ENCODE results near the gene EXOC1. TPM values are rescaled to one million over a fixed set of nuclear protein-coding genes. Genes with fewer than 3 reads are reported as not detected.

The EXOC1 gene
- total RNA-seq, 1 donor from 2014 or later = 31.9 TPM

DNA sequence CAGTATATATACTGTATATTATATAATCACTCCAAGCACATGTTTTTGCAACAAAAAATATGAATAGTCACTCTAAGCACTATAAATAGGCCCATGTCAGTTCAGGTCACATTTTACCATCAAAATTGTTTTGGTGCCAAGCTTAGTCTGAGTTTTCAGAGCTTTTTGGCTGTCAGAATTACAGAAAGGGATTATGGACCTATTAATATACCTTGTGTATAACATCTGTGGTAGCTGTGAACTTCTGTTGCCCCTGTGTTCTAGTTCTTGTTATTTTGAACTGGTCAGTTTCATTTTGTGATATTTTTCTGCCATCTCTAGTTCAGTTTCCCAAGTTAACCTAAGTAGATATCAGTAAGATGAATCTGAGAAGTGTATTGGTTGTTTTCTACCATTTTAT, 22.9 kb downstream of the EXOC1 start:
- H3K9me3 ChIP-seq = no peaks in the 10 kb centered on the region
- peaks cover 0 to 58% of the 10 kb centered on the region in 2 donors for H3K36me3 ChIP-seq
- no peaks in the 10 kb centered on the region for H3K27me3 ChIP-seq
- no peak for DNase-seq (ENCODE audit: extremely low spot score in 2 of 2)
- intact Hi-C loops (cut with DNase I) = no loop called here
- no peak overlapping the region for H3K4me3 ChIP-seq
- no peak overlapping the region for H3K27ac ChIP-seq
- TF ChIP-seq POLR2AphosphoS5 (IDR thresholded peaks at IDR 0.05; ENCODE audit: insufficient read depth in 1 of 2, low read depth in 1 of 2) = no peak
- TF ChIP-seq POLR2A (IDR thresholded peaks at IDR 0.05) = no peak
- TF ChIP-seq, protein P1, sequence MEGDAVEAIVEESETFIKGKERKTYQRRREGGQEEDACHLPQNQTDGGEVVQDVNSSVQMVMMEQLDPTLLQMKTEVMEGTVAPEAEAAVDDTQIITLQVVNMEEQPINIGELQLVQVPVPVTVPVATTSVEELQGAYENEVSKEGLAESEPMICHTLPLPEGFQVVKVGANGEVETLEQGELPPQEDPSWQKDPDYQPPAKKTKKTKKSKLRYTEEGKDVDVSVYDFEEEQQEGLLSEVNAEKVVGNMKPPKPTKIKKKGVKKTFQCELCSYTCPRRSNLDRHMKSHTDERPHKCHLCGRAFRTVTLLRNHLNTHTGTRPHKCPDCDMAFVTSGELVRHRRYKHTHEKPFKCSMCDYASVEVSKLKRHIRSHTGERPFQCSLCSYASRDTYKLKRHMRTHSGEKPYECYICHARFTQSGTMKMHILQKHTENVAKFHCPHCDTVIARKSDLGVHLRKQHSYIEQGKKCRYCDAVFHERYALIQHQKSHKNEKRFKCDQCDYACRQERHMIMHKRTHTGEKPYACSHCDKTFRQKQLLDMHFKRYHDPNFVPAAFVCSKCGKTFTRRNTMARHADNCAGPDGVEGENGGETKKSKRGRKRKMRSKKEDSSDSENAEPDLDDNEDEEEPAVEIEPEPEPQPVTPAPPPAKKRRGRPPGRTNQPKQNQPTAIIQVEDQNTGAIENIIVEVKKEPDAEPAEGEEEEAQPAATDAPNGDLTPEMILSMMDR (IDR thresholded peaks at IDR 0.05) = no peak
- no peaks in the 10 kb centered on the region for H3K4me1 ChIP-seq

DNA sequence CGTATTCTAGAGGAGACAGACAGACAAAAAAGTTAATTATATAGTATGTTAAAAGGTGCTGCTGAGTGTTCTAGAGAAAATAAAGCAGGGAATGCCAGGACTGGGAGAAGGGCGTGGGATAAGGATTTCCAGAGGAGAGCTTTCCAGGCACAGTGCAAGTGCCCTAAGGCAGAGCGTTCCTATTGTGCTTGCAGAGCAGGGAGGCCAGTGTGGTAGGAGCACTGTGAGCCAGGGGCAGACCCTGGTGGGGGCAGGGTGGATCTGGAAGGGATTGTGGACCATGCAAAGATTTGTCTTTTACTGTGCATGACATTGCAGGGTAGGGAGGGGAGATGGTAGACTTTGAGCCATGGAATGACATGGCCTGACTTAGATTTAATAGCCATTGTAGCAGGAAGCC, 25.8 kb downstream of the EXOC1 start:
- no peak for TF ChIP-seq POLR2A (IDR thresholded peaks at IDR 0.05)
- no peak for TF ChIP-seq POLR2AphosphoS5 (IDR thresholded peaks at IDR 0.05; ENCODE audit: insufficient read depth in 1 of 2, low read depth in 1 of 2)
- TF ChIP-seq, protein P1 (IDR thresholded peaks at IDR 0.05) = no peak
- no peak overlapping the region for H3K27ac ChIP-seq
- H3K4me1 ChIP-seq = no peaks in the 10 kb centered on the region
- H3K27me3 ChIP-seq = no peaks in the 10 kb centered on the region
- H3K36me3 ChIP-seq = peaks cover 0 to 44% of the 10 kb centered on the region in 2 donors
- no peak for DNase-seq (ENCODE audit: extremely low spot score in 2 of 2)
- no peak overlapping the region for H3K4me3 ChIP-seq
- H3K9me3 ChIP-seq = no peaks in the 10 kb centered on the region
- intact Hi-C loops (cut with DNase I) = no loop called here

DNA sequence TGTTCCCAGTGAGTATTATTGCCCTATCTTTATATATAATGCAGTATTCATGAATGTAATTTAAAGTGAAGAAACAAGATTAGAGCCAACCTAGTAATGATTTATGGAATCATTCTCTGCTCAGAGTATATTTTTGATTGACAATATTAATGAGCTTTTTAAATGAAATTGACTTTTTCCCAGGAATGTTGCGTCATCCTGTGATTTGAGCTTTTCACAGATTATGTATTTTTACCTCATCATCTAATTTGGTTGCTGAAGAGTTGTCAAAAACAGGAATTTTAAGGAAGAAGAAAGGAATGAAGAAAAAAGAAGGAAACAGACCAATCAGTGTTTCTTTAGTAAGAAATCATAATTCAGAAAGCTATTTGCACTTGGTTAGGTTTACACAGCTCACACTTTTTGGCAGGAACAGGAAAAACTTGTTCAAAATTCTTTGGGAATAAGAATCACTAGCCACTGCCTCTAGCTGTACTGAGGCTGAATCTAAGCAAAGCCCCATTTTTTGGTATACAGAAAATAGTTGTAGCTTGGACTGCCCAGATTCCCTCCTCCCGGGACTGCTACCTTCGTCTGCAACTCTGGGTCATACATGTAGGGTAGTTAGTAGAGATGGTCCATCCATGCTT, 27.3 kb downstream of the EXOC1 start:
- TF ChIP-seq POLR2AphosphoS5 (IDR thresholded peaks at IDR 0.05; ENCODE audit: insufficient read depth in 1 of 2, low read depth in 1 of 2) (no peak), POLR2A (IDR thresholded peaks at IDR 0.05) (no peak)
- TF ChIP-seq, protein P1 (IDR thresholded peaks at IDR 0.05) = no peak

DNA sequence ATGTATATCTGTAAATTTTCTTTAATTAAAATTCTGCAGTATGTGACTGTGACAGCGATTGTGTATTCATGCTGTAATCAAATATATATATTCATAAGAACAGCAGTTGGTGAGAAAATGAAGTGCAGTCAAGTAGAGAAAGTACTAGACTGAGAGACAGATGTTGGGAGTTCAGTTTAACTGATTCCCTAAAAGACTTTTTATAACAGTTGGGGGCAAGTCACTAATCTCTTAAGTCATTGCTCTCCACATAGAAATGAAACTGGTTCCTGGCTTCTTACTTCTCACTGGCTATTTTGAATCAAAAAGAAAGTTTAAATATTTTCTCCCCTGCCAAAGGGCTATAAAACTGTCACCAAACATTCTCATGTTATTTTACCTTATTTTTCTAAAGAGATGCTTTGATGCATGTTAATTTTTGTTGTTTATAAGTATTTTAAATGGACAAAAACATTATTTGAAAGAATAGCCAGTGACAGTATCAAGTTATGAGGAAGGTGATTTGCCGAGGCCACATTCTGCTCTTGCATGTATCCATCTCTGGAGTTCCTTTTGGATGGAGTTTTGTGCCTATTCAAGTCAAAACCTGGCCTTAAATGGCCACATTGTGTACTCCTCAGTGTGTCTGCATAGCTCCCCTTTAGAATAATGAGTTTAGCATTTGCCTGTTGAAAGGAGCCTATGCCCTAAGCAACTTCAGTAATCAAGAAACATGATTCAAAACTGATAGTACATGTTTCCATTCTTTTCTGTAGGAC, 30.8 kb downstream of the EXOC1 start:
- H3K4me3 ChIP-seq = no peak overlapping the region
- peaks cover 0 to 14% of the 10 kb centered on the region in 2 donors for H3K36me3 ChIP-seq
- no peak overlapping the region for H3K27ac ChIP-seq
- H3K9me3 ChIP-seq = no peaks in the 10 kb centered on the region
- intact Hi-C loops (cut with DNase I) = no loop called here
- no peak for DNase-seq (ENCODE audit: extremely low spot score in 2 of 2)
- no peaks in the 10 kb centered on the region for H3K4me1 ChIP-seq
- H3K27me3 ChIP-seq = no peaks in the 10 kb centered on the region
- no peak for TF ChIP-seq POLR2A (IDR thresholded peaks at IDR 0.05)
- TF ChIP-seq, protein P1 (IDR thresholded peaks at IDR 0.05) = no peak
- TF ChIP-seq POLR2AphosphoS5 (IDR thresholded peaks at IDR 0.05; ENCODE audit: insufficient read depth in 1 of 2, low read depth in 1 of 2) = no peak

More for the DNA sequence above, 27.3 kb downstream of the EXOC1 start:
- no peaks in the 10 kb centered on the region for H3K27me3 ChIP-seq
- no peak overlapping the region for H3K27ac ChIP-seq
- H3K9me3 ChIP-seq = no peaks in the 10 kb centered on the region
- intact Hi-C loops (cut with DNase I) = no loop called here
- H3K4me1 ChIP-seq = no peaks in the 10 kb centered on the region
- H3K4me3 ChIP-seq = no peak overlapping the region
- no peak for DNase-seq (ENCODE audit: extremely low spot score in 2 of 2)
- peaks cover 0 to 33% of the 10 kb centered on the region in 2 donors for H3K36me3 ChIP-seq

DNA sequence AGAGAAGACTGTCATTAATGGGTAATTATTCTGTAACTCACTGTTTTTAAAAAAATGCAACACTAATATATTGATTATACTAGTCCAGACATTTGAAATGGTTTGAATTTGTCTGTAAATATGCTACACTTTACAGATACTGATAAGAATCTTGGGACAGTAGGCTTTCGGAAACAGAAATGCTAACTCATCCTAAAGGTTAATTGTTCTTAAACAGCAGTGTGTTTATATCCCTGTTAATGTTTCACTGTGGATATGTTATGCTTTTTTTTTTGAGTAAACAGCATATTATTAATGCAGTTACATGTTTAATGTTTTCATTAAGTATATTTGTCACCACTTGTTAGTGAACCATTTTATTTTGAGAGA, 31.4 kb downstream of the EXOC1 start:
- Histone ChIP-seq H3K4me3 (no peak overlapping the region), H3K4me1 (no peaks in the 10 kb centered on the region), H3K27me3 (no peaks in the 10 kb centered on the region), H3K9me3 (no peaks in the 10 kb centered on the region), H3K36me3 (peaks cover 0 to 12% of the 10 kb centered on the region in 2 donors), H3K27ac (no peak overlapping the region)
- no peak for TF ChIP-seq POLR2A (IDR thresholded peaks at IDR 0.05)
- no peak for TF ChIP-seq POLR2AphosphoS5 (IDR thresholded peaks at IDR 0.05; ENCODE audit: insufficient read depth in 1 of 2, low read depth in 1 of 2)
- TF ChIP-seq, protein P1 (IDR thresholded peaks at IDR 0.05) = no peak
- intact Hi-C loops (cut with DNase I) = no loop called here
- no peak for DNase-seq (ENCODE audit: extremely low spot score in 2 of 2)
